Inferior parietal cortex (tissue), 1 donor: ENCODE data around the gene KCTD1.
"Not testable (repeated sequence)": the region's sequence is repeated elsewhere in the genome, so short reads cannot be mapped to it uniquely, and the experiment has no call there.

Source experiments
- DNase-seq: peaks from one replicate; pipeline ENCODE4 v3.0.0-alpha.2; 2016; ENCODE audit errors: extremely low spot score

KCTD1 gene

GRCh38 chr18:26458526-26459232 lies 89.7 kb downstream of the KCTD1 start:
- no peak for DNase-seq

- DNase-seq: no peak
Measured at GRCh38 chr18:26457611-26458353, 90.6 kb downstream of the KCTD1 start.

GRCh38 chr18:26457195-26457594 lies 91.2 kb downstream of the KCTD1 start:
- no peak for DNase-seq

- no peak for DNase-seq
Measured at GRCh38 chr18:26456070-26456491, 92.3 kb downstream of the KCTD1 start.

GRCh38 chr18:26455639-26456038 lies 92.7 kb downstream of the KCTD1 start:
- DNase-seq: no peak

GRCh38 chr18:26454616-26455015 lies 93.7 kb downstream of the KCTD1 start:
- DNase-seq: no peak

GRCh38 chr18:26454192-26454591 lies 94.2 kb downstream of the KCTD1 start:
- DNase-seq: no peak

- no peak for DNase-seq
Measured at GRCh38 chr18:26453386-26453901, 94.9 kb downstream of the KCTD1 start.

- DNase-seq: no peak
Measured at GRCh38 chr18:26450989-26451682, 97.2 kb downstream of the KCTD1 start.

GRCh38 chr18:26448714-26449159 lies 99.6 kb downstream of the KCTD1 start:
- DNase-seq: no peak

- DNase-seq: no peak
Measured at GRCh38 chr18:26443853-26444252, 104.5 kb downstream of the KCTD1 start.

- DNase-seq: no peak
Measured at GRCh38 chr18:26442126-26442525, 106.2 kb downstream of the KCTD1 start.

GRCh38 chr18:26440644-26441043 lies 107.7 kb downstream of the KCTD1 start:
- DNase-seq: no peak

- DNase-seq: no peak
Measured at GRCh38 chr18:26439537-26439936, 108.8 kb downstream of the KCTD1 start.

- DNase-seq: no peak
Measured at GRCh38 chr18:26438980-26439379, 109.4 kb downstream of the KCTD1 start.

GRCh38 chr18:26437634-26438033 lies 110.7 kb downstream of the KCTD1 start:
- not testable (repeated sequence) for DNase-seq

- no peak for DNase-seq
Measured at GRCh38 chr18:26436176-26437051, 111.9 kb downstream of the KCTD1 start.

GRCh38 chr18:26435415-26436095 lies 112.8 kb downstream of the KCTD1 start:
- no peak for DNase-seq

GRCh38 chr18:26434887-26435286 lies 113.5 kb downstream of the KCTD1 start:
- no peak for DNase-seq

- no peak for DNase-seq
Measured at GRCh38 chr18:26432651-26433424, 115.5 kb downstream of the KCTD1 start.
